Trophoblast cell (in vitro differentiated cells and primary cell): ENCODE results near the gene CEP162.
"Not testable (repeated sequence)": the region's sequence is repeated elsewhere in the genome, so short reads cannot be mapped to it uniquely, and the experiment has no call there.

Experiments used
- DNase-seq, 2 donors: peaks; one replicate each; pipeline ENCODE4 v3.0.0-alpha.2; 2016
- H2AFZ ChIP-seq: 2 replicates; pipeline ENCODE4 v1.6.1; 2013; ENCODE audit warnings: low read length, moderate library complexity, mild to moderate bottlenecking; ENCODE audit not compliant: insufficient read depth, poor library complexity
- H2AK5ac ChIP-seq: 2 replicates; pipeline ENCODE4 v1.6.1; 2013; ENCODE audit warnings: mild to moderate bottlenecking, low read length
- H2BK120ac ChIP-seq: 2 replicates; pipeline ENCODE4 v1.6.1; 2013; ENCODE audit warnings: low read length, mild to moderate bottlenecking, moderate library complexity; ENCODE audit not compliant: insufficient read depth, poor library complexity
- H2BK12ac ChIP-seq: 2 replicates; pipeline ENCODE4 v1.6.1; 2013; ENCODE audit warnings: mild to moderate bottlenecking, low read length, moderate library complexity
- H2BK5ac ChIP-seq: 2 replicates; pipeline ENCODE4 v1.6.1; 2013; ENCODE audit warnings: low read length, low read depth, moderate library complexity, mild to moderate bottlenecking; ENCODE audit not compliant: poor library complexity
- H3K14ac ChIP-seq: 2 replicates; pipeline ENCODE4 v1.6.1; 2013; ENCODE audit warnings: mild to moderate bottlenecking, low read length
- H3K18ac ChIP-seq: 2 replicates; pipeline ENCODE4 v1.6.1; 2013; ENCODE audit warnings: mild to moderate bottlenecking, low read length
- H3K23ac ChIP-seq: 2 replicates; pipeline ENCODE4 v1.6.1; 2013; ENCODE audit warnings: low read length
- H3K27ac ChIP-seq: 2 replicates; pipeline ENCODE4 v1.5.1; 2013; ENCODE audit warnings: low read depth, mild to moderate bottlenecking, inconsistent platforms, low read length, moderate library complexity
- H3K27me3 ChIP-seq: 2 replicates; pipeline ENCODE4 v1.6.1; 2013; ENCODE audit warnings: inconsistent platforms, mild to moderate bottlenecking, low read length, moderate library complexity; ENCODE audit not compliant: insufficient read depth
- H3K36me3 ChIP-seq, 2 experiments: 1 replicate in 1 of 2; 2 replicates in 1 of 2; pipeline ENCODE4 v1.6.1; 2013; ENCODE audit warnings: low read length in 2 of 2, mild to moderate bottlenecking in 2 of 2, moderate library complexity in 1 of 2; ENCODE audit not compliant: insufficient read depth in 2 of 2, control insufficient read depth in 1 of 2
- H3K4ac ChIP-seq: 2 replicates; pipeline ENCODE4 v1.6.1; 2013; ENCODE audit warnings: low read depth, mild to moderate bottlenecking, low read length, moderate library complexity
- H3K4me1 ChIP-seq, 2 experiments: 1 replicate in 1 of 2; 2 replicates in 1 of 2; pipeline ENCODE4 v1.6.1; 2013; ENCODE audit warnings: low read length in 2 of 2, mild to moderate bottlenecking in 2 of 2, moderate library complexity in 1 of 2; ENCODE audit not compliant: insufficient read depth in 2 of 2, control insufficient read depth in 1 of 2
- H3K4me2 ChIP-seq: 2 replicates; pipeline ENCODE4 v1.6.1; 2013; ENCODE audit warnings: inconsistent platforms, mild to moderate bottlenecking, low read length, moderate library complexity
- H3K4me3 ChIP-seq: 2 replicates; pipeline ENCODE4 v1.5.1; 2013; ENCODE audit warnings: mild to moderate bottlenecking, low read depth, low read length, inconsistent platforms
- H3K79me1 ChIP-seq: one replicate; pipeline ENCODE4 v1.6.1; 2013; ENCODE audit warnings: low read length
- H3K79me2 ChIP-seq: 2 replicates; pipeline ENCODE4 v1.6.1; 2013; ENCODE audit warnings: low read length, mild to moderate bottlenecking; ENCODE audit not compliant: control insufficient read depth, insufficient read depth, poor library complexity
- H3K9ac ChIP-seq: 2 replicates; pipeline ENCODE4 v1.6.1; 2013; ENCODE audit warnings: mild to moderate bottlenecking, low read length
- H3K9me3 ChIP-seq: 2 replicates; pipeline ENCODE4 v1.6.1; 2013; ENCODE audit warnings: low read depth, mild to moderate bottlenecking, control low read depth, inconsistent platforms, low read length; ENCODE audit not compliant: insufficient read depth
- H4K12ac ChIP-seq: 2 replicates; pipeline ENCODE4 v1.6.1; 2013; ENCODE audit warnings: low read depth, mild to moderate bottlenecking, low read length, moderate library complexity
- H4K8ac ChIP-seq: 2 replicates; pipeline ENCODE4 v1.6.1; 2013; ENCODE audit warnings: low read depth, mild to moderate bottlenecking, low read length, moderate library complexity
- H4K91ac ChIP-seq: one replicate; pipeline ENCODE4 v1.6.1; 2013; ENCODE audit warnings: low read depth, mild to moderate bottlenecking, low read length, moderate library complexity
- WGBS: extraction: QIAGEN DNeasy Blood & Tissue Kit; methylation state at CpG from one replicate; pipeline ENCODE4 v1.1.7; 2013; ENCODE audit warnings: missing lambda C conversion rate; ENCODE audit not compliant: insufficient read length, insufficient coverage; ENCODE audit errors: extremely low coverage; 5-methylcytosine and 5-hydroxymethylcytosine counted together

Gene CEP162

GRCh38 chr6:84164328-84164727, 63.1 kb downstream of the CEP162 start:
- H4K12ac ChIP-seq, H3K14ac ChIP-seq, H3K23ac ChIP-seq, H2BK12ac ChIP-seq, H2BK120ac ChIP-seq, H2AFZ ChIP-seq, H3K9me3 ChIP-seq, H3K79me1 ChIP-seq, H3K4me2 ChIP-seq, DNase-seq, H4K91ac ChIP-seq, H3K4me3 ChIP-seq, H2AK5ac ChIP-seq, H2BK5ac ChIP-seq, H3K27ac ChIP-seq, H3K27me3 ChIP-seq, H3K18ac ChIP-seq, H3K9ac ChIP-seq, H3K36me3 ChIP-seq, H3K4ac ChIP-seq, H4K8ac ChIP-seq, H3K79me2 ChIP-seq, H3K4me1 ChIP-seq: not testable (repeated sequence)
- no CpG with 5 or more reads among the region's 3 CpGs for WGBS

GRCh38 chr6:84161190-84161589, 66.3 kb downstream of the CEP162 start:
- Histone ChIP-seq H3K4ac (no peak overlapping the region), H3K4me2 (no peak overlapping the region), H3K14ac (no peak overlapping the region), H2AFZ (no peak overlapping the region), H2BK120ac (no peak overlapping the region), H3K79me1 (no peaks in the 10 kb centered on the region), H3K27me3 (no peaks in the 10 kb centered on the region), H2AK5ac (no peak overlapping the region), H4K8ac (no peak overlapping the region), H3K4me3 (no peak overlapping the region), H2BK12ac (no peak overlapping the region), H3K9me3 (no peaks in the 10 kb centered on the region), H3K79me2 (no peaks in the 10 kb centered on the region), H3K23ac (no peak overlapping the region), H3K9ac (no peak overlapping the region), H3K36me3 (peaks cover 2 to 3% of the 10 kb centered on the region in 2 experiments), H3K4me1 (no peaks in the 10 kb centered on the region), H4K12ac (no peak overlapping the region), H4K91ac (no peak overlapping the region), H2BK5ac (no peak overlapping the region), H3K27ac (no peak overlapping the region), H3K18ac (no peak overlapping the region)
- DNase-seq = no peak
- no CpG with 5 or more reads among the region's 2 CpGs for WGBS

DNA sequence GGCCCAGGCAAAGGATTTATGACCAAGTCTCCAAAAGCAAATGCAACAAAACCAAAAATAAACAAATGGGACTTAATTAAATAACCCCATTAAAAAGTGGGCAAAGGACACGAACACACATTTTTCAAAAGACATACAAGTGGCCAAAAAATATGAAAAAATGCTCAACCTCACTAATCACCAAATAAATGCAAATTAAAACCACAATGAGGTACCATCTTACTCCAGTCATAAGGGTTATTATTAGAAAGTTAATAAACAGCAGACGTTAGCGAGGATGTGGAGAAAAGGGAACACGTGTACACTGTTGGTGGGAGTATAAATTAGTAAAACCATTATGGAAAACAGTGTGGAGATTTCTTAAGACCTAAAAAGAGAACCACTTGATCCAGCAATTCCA, 71.1 kb downstream of the CEP162 start:
- H3K4me1 ChIP-seq = no peaks in the 10 kb centered on the region
- no peak overlapping the region for H3K14ac ChIP-seq
- H2AK5ac ChIP-seq = no peak overlapping the region
- H3K4me2 ChIP-seq = no peak overlapping the region
- H2AFZ ChIP-seq = no peak overlapping the region
- no peak overlapping the region for H2BK120ac ChIP-seq
- H3K23ac ChIP-seq = no peak overlapping the region
- H3K9me3 ChIP-seq = no peaks in the 10 kb centered on the region
- H3K9ac ChIP-seq = no peak overlapping the region
- no peaks in the 10 kb centered on the region for H3K79me1 ChIP-seq
- no peak overlapping the region for H4K8ac ChIP-seq
- no peak overlapping the region for H2BK12ac ChIP-seq
- no peak overlapping the region for H4K91ac ChIP-seq
- no peaks in the 10 kb centered on the region for H3K27me3 ChIP-seq
- H3K79me2 ChIP-seq = no peaks in the 10 kb centered on the region
- H4K12ac ChIP-seq = no peak overlapping the region
- H3K18ac ChIP-seq = no peak overlapping the region
- no peak overlapping the region for H3K4me3 ChIP-seq
- H3K4ac ChIP-seq = no peak overlapping the region
- peaks cover 3 to 4% of the 10 kb centered on the region in 2 experiments for H3K36me3 ChIP-seq
- H3K27ac ChIP-seq = no peak overlapping the region
- WGBS = 100% methylated on average over 2 of the region's 4 CpGs
- no peak overlapping the region for H2BK5ac ChIP-seq
- DNase-seq = no peak

DNA sequence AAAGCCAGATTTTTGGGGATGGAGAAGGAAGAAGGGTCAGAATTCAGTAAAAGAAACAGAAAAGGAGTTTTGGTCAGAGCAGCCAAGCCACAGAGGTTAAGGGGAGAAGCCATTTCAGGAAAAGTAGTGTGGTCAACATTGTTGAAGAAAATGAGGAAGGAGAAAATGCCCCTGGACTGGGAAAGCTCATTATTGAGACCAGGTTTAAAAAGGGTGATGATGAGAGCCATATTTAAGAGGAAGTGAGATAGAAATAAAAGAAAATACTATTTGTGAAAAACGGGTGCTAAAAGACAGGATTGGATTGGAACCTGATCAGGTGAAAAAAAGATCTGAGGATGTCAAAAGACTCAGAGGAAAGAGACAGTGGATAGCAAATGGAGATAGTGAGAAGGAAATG, 75.8 kb downstream of the CEP162 start:
- Histone ChIP-seq H3K4ac (no peak overlapping the region), H3K27me3 (no peaks in the 10 kb centered on the region), H2BK120ac (no peak overlapping the region), H3K4me2 (no peak overlapping the region), H3K4me3 (no peak overlapping the region), H3K27ac (no peak overlapping the region), H2AK5ac (no peak overlapping the region), H4K12ac (no peak overlapping the region), H2AFZ (no peak overlapping the region), H3K36me3 (peaks cover 2 to 3% of the 10 kb centered on the region in 2 experiments), H3K14ac (no peak overlapping the region), H2BK12ac (no peak overlapping the region), H2BK5ac (no peak overlapping the region), H3K23ac (no peak overlapping the region), H3K4me1 (no peaks in the 10 kb centered on the region), H3K18ac (no peak overlapping the region), H4K91ac (no peak overlapping the region), H3K9me3 (no peaks in the 10 kb centered on the region), H3K79me1 (no peaks in the 10 kb centered on the region), H3K79me2 (no peaks in the 10 kb centered on the region), H4K8ac (no peak overlapping the region), H3K9ac (no peak overlapping the region)
- WGBS = no CpG with 5 or more reads among the region's 1 CpG
- DNase-seq = no peak
